IMR-90 (cell line): Measurements from ENCODE around the gene QKI. TPM values are rescaled to one million over a fixed set of nuclear protein-coding genes. Genes with fewer than 3 reads are reported as not detected.

ENCODE experiments used
- ATAC-seq: fragments of 200-7000 bp; cut with Tn5 transposase; 2 replicates; pipeline ENCODE4 v1.9.1; 2020; ENCODE audit warnings: low read depth, mild to moderate bottlenecking, moderate library complexity
- BruUV-seq: library from RNA; stranded (reverse); fragments of 400-500 nt; replicated peaks from 2 replicates; lab custom pipeline; 2021; lab: Mats Ljungman, UMichigan
- CTCF ChIA-PET: fragments of 300-600 bp; formaldehyde crosslinking; extraction: SDS; loops from one replicate; lab custom pipeline; 2021; ENCODE audit warnings: antibody characterized with exemption; lab: Yijun Ruan, JAX
- POLR2A ChIA-PET: fragments of 300-600 bp; sonication (Branson Sonifier 250); formaldehyde crosslinking; loops from one replicate; lab custom pipeline; 2022; ENCODE audit warnings: antibody characterized with exemption; ENCODE audit not compliant: unreplicated experiment; lab: Charles Lee
- DNase-seq: peaks from one replicate; pipeline ENCODE4 v3.0.0; 2013
- H2AFZ ChIP-seq: replicated peaks from 2 replicates; pipeline ENCODE3; 2013; ENCODE audit warnings: low read length, mild to moderate bottlenecking; ENCODE audit not compliant: poor library complexity
- H2AK5ac ChIP-seq: 2 replicates; pipeline ENCODE4 v1.6.1; 2013; ENCODE audit warnings: low read depth, low read length, inconsistent platforms
- H2AK9ac ChIP-seq: replicated peaks from 2 replicates; pipeline ENCODE3; 2013; ENCODE audit warnings: mild to moderate bottlenecking, low read depth, low read length, moderate library complexity; ENCODE audit not compliant: poor library complexity
- H2BK120ac ChIP-seq: 2 replicates; pipeline ENCODE4 v1.6.1; 2013; ENCODE audit warnings: low read depth, low read length, inconsistent platforms
- H2BK15ac ChIP-seq: 3 replicates; pipeline ENCODE4 v1.6.1; 2013; ENCODE audit warnings: low read depth, low read length, inconsistent platforms
- H2BK20ac ChIP-seq: 2 replicates; pipeline ENCODE4 v1.6.1; 2013; ENCODE audit warnings: low read depth, mild to moderate bottlenecking, inconsistent platforms, low read length, moderate library complexity
- H2BK5ac ChIP-seq: 2 replicates; pipeline ENCODE4 v1.6.1; 2013; ENCODE audit warnings: mild to moderate bottlenecking, low read depth, low read length, inconsistent platforms; ENCODE audit not compliant: poor library complexity, severe bottlenecking
- H3K14ac ChIP-seq: replicated peaks from 2 replicates; pipeline ENCODE4 v1.6.1; 2013; ENCODE audit warnings: low read depth, low read length, inconsistent platforms
- H3K18ac ChIP-seq: 2 replicates; pipeline ENCODE4 v1.6.1; 2013; ENCODE audit warnings: low read depth, low read length, control low read depth
- H3K23ac ChIP-seq: 2 replicates; pipeline ENCODE4 v1.6.1; 2013; ENCODE audit warnings: low read depth, low read length, inconsistent platforms
- H3K27ac ChIP-seq: 2 replicates; pipeline ENCODE4 v1.5.1; 2013; ENCODE audit warnings: mild to moderate bottlenecking, control low read depth, low read length; ENCODE audit not compliant: insufficient read depth
- H3K27me3 ChIP-seq: 2 replicates; pipeline ENCODE4 v1.6.1; 2013; ENCODE audit warnings: low read length; ENCODE audit not compliant: control insufficient read depth, insufficient read depth
- H3K36me3 ChIP-seq: 2 replicates; pipeline ENCODE4 v1.6.1; 2013; ENCODE audit warnings: low read length, mixed read lengths; ENCODE audit not compliant: control insufficient read depth, insufficient read depth
- H3K4ac ChIP-seq: 2 replicates; pipeline ENCODE4 v1.6.1; 2013; ENCODE audit warnings: low read depth, low read length, inconsistent platforms
- H3K4me1 ChIP-seq: 2 replicates; pipeline ENCODE4 v1.6.1; 2013; ENCODE audit warnings: low read length, mixed read lengths; ENCODE audit not compliant: control insufficient read depth, insufficient read depth
- H3K4me2 ChIP-seq: 2 replicates; pipeline ENCODE4 v1.6.1; 2013; ENCODE audit warnings: low read depth, mild to moderate bottlenecking, control low read depth, low read length, moderate library complexity
- H3K4me3 ChIP-seq: 2 replicates; pipeline ENCODE4 v1.5.1; 2013; ENCODE audit warnings: low read depth, mild to moderate bottlenecking, control low read depth, low read length, moderate library complexity; ENCODE audit not compliant: insufficient read depth
- H3K56ac ChIP-seq: 2 replicates; pipeline ENCODE4 v1.6.1; 2013; ENCODE audit warnings: low read length, inconsistent platforms; ENCODE audit not compliant: insufficient read depth; ENCODE audit errors: extremely low read depth
- H3K79me1 ChIP-seq, 2 experiments: 2 replicates each; pipeline ENCODE4 v1.6.1; 2013; ENCODE audit warnings: low read length in 2 of 2, inconsistent platforms in 1 of 2, low read depth in 1 of 2
- H3K9ac ChIP-seq: 2 replicates; pipeline ENCODE4 v1.6.1; 2013; ENCODE audit warnings: low read depth, low read length, control low read depth
- H3K9me1 ChIP-seq: 2 replicates; pipeline ENCODE4 v1.6.1; 2013; ENCODE audit warnings: low read length, inconsistent platforms; ENCODE audit not compliant: insufficient read depth
- H3K9me3 ChIP-seq: 2 replicates; pipeline ENCODE4 v1.6.1; 2013; ENCODE audit warnings: low read length; ENCODE audit not compliant: control insufficient read depth, insufficient read depth
- H4K20me1 ChIP-seq: 2 replicates; pipeline ENCODE4 v1.6.1; 2013; ENCODE audit warnings: low read length, inconsistent platforms; ENCODE audit not compliant: insufficient read depth
- H4K5ac ChIP-seq: 2 replicates; pipeline ENCODE4 v1.6.1; 2013; ENCODE audit warnings: mild to moderate bottlenecking, low read depth, low read length, control low read depth
- H4K8ac ChIP-seq, 2 experiments: 2 replicates each; pipeline ENCODE4 v1.6.1; 2013; ENCODE audit warnings: low read depth in 2 of 2, low read length in 2 of 2, control low read depth in 1 of 2, inconsistent platforms in 1 of 2
- H4K91ac ChIP-seq: 2 replicates; pipeline ENCODE4 v1.6.1; 2013; ENCODE audit warnings: low read depth, low read length, inconsistent platforms; ENCODE audit not compliant: insufficient read depth
- CEBPB ChIP-seq: IDR thresholded peaks from 2 replicates; pipeline ENCODE4 v1.6.1; 2012; ENCODE audit warnings: low read depth, low read length, improper control_type of control experiment
- POLR2A ChIP-seq: IDR thresholded peaks from 2 replicates; pipeline ENCODE4 v1.6.1; 2012; ENCODE audit warnings: mild to moderate bottlenecking, low read depth, low read length
- WGBS, 2 experiments: methylation state at CpG; one replicate each; pipeline versions ENCODE4 v1.1.5 to v1.1.7; 2013; ENCODE audit warnings: missing lambda C conversion rate in 2 of 2; ENCODE audit not compliant: insufficient read length in 1 of 2; ENCODE audit errors: extremely low coverage in 2 of 2; 5-methylcytosine and 5-hydroxymethylcytosine counted together
- dilution Hi-C: fragments of 300-500 bp; cut with HindIII; formaldehyde crosslinking; loops from one replicate; pipeline ENCODE4 v1.14.3; 2018; ENCODE audit warnings: low sequenced_read_pairs; ENCODE audit not compliant: unreplicated experiment
- in situ Hi-C: fragments of 300-500 bp; cut with MboI; formaldehyde crosslinking; loops from 3 replicates; pipeline ENCODE4 v1.14.3; 2019; ENCODE audit warnings: low sequenced_read_pairs, inconsistent platforms, mixed read lengths
- intact Hi-C: fragments of 100-400 bp; cut with micrococcal nuclease; formaldehyde crosslinking; loops from 2 replicates; pipeline ENCODE4 v1.10.0; 2022
- polyA plus RNA-seq, 3 experiments: library from polyadenylated mRNA; depleted of rRNA; stranded (reverse); fragments of >200 nt; gene quantifications; 2 replicates each; pipeline ENCODE4 v1.2.3, GENCODE V29; 2012; ENCODE audit warnings: low replicate concordance in 1 of 3
- total RNA-seq: library from RNA; depleted of rRNA; stranded (reverse); fragments of >200 nt; gene quantifications from 2 replicates; pipeline ENCODE4 v1.2.3, GENCODE V29; 2012
- TF ChIP-seq, protein P1 (sequence below): conservative IDR thresholded peaks from 2 replicates; pipeline ENCODE4 v1.5.1; 2012; ENCODE audit warnings: mild to moderate bottlenecking, low read depth, low read length, improper control_type of control experiment

Gene QKI
- total and polyA plus RNA-seq, 2 of the 4 experiments (the other 2 are of a cell fraction), result 112 to 232 TPM

DNA sequence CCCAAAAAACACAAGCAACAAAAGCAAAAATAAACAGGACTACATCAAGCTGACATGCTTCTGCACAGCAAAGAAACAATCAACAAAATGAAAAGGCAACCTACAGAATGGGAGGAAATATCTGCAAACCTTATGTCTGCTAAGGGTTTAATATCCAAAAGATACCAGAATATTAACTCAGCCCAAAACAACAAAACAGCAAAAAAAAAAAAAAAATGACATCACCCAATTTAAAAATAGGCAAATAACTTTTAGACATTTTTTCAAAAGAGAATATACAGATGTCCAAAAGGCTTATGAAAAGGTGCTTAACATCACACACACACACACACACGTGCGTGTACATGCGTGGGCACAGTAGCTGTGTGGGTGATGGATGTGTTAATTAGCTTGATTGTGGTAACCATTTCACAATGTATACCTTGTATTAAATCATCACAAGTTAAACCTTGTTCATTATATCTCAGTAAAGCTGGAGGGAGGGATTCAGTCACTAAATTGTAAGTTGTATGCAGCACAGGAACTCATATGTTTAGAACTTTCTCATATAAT is 52.4 kb downstream of the QKI start:
- Histone ChIP-seq H4K20me1 (peaks cover 28% of the 10 kb centered on the region), H3K36me3 (peaks cover 3% of the 10 kb centered on the region), H3K27ac (no peak overlapping the region), H3K4me2 (no peak overlapping the region), H3K18ac (no peak overlapping the region), H4K8ac (no peak overlapping the region), H4K91ac (no peak overlapping the region), H3K27me3 (no peaks in the 10 kb centered on the region), H3K4ac (no peak overlapping the region), H2AFZ (no peak overlapping the region), H2BK15ac (no peak overlapping the region), H2BK5ac (no peak overlapping the region), H2BK120ac (no peak overlapping the region), H4K5ac (no peak overlapping the region), H3K4me1 (0 out of 2 replicates have a peak, but pooled peaks cover 1% of the 10 kb centered on the region), H3K14ac (no peak overlapping the region), H3K9ac (no peak overlapping the region), H3K23ac (no peak overlapping the region), H3K4me3 (no peak overlapping the region), H3K79me1 (peaks cover 20 to 37% of the 10 kb centered on the region in 2 experiments), H3K9me1 (peaks cover 2% of the 10 kb centered on the region; the same call in 1 of the 2 replicates), H3K9me3 (peaks cover 11% of the 10 kb centered on the region), H2AK9ac (no peak overlapping the region), H3K56ac (no peak overlapping the region), H2BK20ac (no peak overlapping the region), H2AK5ac (no peak overlapping the region)
- ATAC-seq, result no peak
- no peak for DNase-seq
- in situ Hi-C loops (no loop called here), intact Hi-C loops (no loop called here), dilution Hi-C loops (no loop called here)
- WGBS, 2 experiments, result no CpG with 5 or more reads among the region's 3 CpGs
- ChIA-PET CTCF (interaction anchor here (0.6 kb wide), 1 partner anchor 611 kb away, joined by 5 read pairs; no protein-coding TSS in a partner anchor), POLR2A (no interaction called here)
- no TSS peak for BruUV-seq
- TF ChIP-seq POLR2A (no peak), CEBPB (no peak)
- TF ChIP-seq, protein P1, sequence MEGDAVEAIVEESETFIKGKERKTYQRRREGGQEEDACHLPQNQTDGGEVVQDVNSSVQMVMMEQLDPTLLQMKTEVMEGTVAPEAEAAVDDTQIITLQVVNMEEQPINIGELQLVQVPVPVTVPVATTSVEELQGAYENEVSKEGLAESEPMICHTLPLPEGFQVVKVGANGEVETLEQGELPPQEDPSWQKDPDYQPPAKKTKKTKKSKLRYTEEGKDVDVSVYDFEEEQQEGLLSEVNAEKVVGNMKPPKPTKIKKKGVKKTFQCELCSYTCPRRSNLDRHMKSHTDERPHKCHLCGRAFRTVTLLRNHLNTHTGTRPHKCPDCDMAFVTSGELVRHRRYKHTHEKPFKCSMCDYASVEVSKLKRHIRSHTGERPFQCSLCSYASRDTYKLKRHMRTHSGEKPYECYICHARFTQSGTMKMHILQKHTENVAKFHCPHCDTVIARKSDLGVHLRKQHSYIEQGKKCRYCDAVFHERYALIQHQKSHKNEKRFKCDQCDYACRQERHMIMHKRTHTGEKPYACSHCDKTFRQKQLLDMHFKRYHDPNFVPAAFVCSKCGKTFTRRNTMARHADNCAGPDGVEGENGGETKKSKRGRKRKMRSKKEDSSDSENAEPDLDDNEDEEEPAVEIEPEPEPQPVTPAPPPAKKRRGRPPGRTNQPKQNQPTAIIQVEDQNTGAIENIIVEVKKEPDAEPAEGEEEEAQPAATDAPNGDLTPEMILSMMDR, result no peak
